ENCODE data around the gene EVI5L. TPM values are rescaled to one million over a fixed set of nuclear protein-coding genes. Genes with fewer than 3 reads are reported as not detected.

The EVI5L gene
- total and polyA plus RNA-seq, 2 of the 4 experiments (the other 2 are of a cell fraction), result 12.7 to 14.6 TPM

DNA sequence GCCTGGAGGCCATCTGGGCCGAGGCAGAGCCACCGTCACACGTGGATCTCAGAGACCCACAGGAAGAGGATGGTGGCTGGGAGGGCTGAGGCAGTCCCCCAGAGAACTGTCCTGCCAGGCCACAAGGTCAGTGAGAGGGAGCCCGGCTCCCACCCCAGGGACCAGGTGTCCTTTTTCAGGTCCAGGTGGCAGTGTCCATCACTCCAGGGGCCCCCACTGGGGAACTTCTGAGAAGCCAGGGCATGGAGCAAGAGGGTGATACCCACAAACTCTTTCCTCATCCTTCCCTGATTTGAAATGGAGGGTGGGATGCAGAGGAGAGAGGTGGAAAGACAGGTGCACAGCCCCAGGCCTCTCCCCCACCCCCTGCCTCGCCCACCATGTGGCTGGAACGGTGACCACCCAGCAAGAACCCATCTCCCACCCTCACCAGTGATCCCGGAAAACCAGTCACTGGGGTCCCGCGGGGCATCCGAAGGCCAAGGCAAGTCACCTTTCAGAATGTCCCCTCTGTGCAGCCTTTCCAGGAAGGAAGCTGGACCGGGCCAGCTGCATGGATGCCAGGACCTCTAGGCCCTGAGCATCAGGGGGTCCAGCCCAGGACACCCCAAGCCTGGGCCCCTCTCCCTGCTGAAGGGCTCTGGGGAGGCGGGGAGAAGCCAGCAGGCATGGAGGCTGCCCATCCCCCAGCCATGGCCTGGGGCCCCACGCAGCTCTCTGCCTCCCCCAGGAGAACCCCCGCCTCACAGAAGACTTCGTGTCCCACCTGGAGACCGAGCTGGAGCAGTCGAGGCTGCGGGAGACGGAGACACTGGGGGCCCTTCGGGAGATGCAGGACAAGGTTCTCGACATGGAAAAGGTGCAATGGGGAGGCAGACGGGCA is 30.1 kb downstream of the EVI5L start:
- no peak for DNase-seq
- no peak overlapping the region for H3K23ac ChIP-seq (ENCODE audit: low read depth, low read length)
- no peak overlapping the region for H3K14ac ChIP-seq (replicated peaks; ENCODE audit: low read depth, low read length)
- H2AFZ ChIP-seq (replicated peaks; ENCODE audit: low read length, poor library complexity), result no peak overlapping the region
- 0 out of 2 replicates have a peak, but pooled peaks cover 7% of the 10 kb centered on the region for H4K20me1 ChIP-seq (ENCODE audit: insufficient read depth, low read length)
- no peak overlapping the region for H2BK120ac ChIP-seq (ENCODE audit: low read depth, low read length)
- ATAC-seq (ENCODE audit: low read depth), result no peak
- no peak overlapping the region for H2BK15ac ChIP-seq (ENCODE audit: low read depth, low read length)
- H4K91ac ChIP-seq (ENCODE audit: insufficient read depth, low read depth, low read length), result no peak overlapping the region
- H3K4me2 ChIP-seq (ENCODE audit: low read depth, low read length), result no peak overlapping the region
- no peaks in the 10 kb centered on the region for H3K79me1 ChIP-seq (ENCODE audit: low read depth in 1 of 2, low read length in 2 of 2)
- WGBS, 2 experiments (ENCODE audit: extremely low coverage in 2 of 2, insufficient read length in 1 of 2), result 91% methylated on average over 8 of the region's 22 CpGs; no CpG with 5 or more reads in 1 of the 2 experiments
- H3K4me1 ChIP-seq (ENCODE audit: control insufficient read depth, insufficient read depth, low read length), result peaks cover 3% of the 10 kb centered on the region; the same call in 1 of the 2 replicates
- no peaks in the 10 kb centered on the region; the same call in 1 of the 2 replicates for H3K27me3 ChIP-seq (ENCODE audit: control insufficient read depth, insufficient read depth, low read length)
- peak overlapping the region; percentile 61 for H2AK9ac ChIP-seq (replicated peaks; ENCODE audit: low read depth, low read length, poor library complexity)
- dilution Hi-C loops (cut with HindIII; ENCODE audit: low sequenced_read_pairs, unreplicated experiment) (no loop called here), in situ Hi-C loops (cut with MboI; ENCODE audit: low sequenced_read_pairs) (no loop called here), intact Hi-C loops (cut with micrococcal nuclease) (no loop called here)
- no peak overlapping the region for H3K27ac ChIP-seq (ENCODE audit: insufficient read depth, low read length)
- no peak overlapping the region for H3K56ac ChIP-seq (ENCODE audit: extremely low read depth, insufficient read depth, low read length)
- H3K4ac ChIP-seq (ENCODE audit: low read depth, low read length), result no peak overlapping the region
- H2AK5ac ChIP-seq (ENCODE audit: low read depth, low read length), result no peak overlapping the region
- no peak overlapping the region for H3K4me3 ChIP-seq (ENCODE audit: insufficient read depth, low read depth, low read length)
- no peaks in the 10 kb centered on the region for H3K9me3 ChIP-seq (ENCODE audit: control insufficient read depth, insufficient read depth, low read length)
- no peak overlapping the region for H3K9ac ChIP-seq (ENCODE audit: low read depth, low read length)
- TF ChIP-seq, protein P1, sequence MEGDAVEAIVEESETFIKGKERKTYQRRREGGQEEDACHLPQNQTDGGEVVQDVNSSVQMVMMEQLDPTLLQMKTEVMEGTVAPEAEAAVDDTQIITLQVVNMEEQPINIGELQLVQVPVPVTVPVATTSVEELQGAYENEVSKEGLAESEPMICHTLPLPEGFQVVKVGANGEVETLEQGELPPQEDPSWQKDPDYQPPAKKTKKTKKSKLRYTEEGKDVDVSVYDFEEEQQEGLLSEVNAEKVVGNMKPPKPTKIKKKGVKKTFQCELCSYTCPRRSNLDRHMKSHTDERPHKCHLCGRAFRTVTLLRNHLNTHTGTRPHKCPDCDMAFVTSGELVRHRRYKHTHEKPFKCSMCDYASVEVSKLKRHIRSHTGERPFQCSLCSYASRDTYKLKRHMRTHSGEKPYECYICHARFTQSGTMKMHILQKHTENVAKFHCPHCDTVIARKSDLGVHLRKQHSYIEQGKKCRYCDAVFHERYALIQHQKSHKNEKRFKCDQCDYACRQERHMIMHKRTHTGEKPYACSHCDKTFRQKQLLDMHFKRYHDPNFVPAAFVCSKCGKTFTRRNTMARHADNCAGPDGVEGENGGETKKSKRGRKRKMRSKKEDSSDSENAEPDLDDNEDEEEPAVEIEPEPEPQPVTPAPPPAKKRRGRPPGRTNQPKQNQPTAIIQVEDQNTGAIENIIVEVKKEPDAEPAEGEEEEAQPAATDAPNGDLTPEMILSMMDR (conservative IDR thresholded peaks at IDR 0.05; ENCODE audit: low read depth, low read length), result no peak
- TF ChIP-seq RCOR1 (IDR thresholded peaks at IDR 0.05; ENCODE audit: insufficient replicate concordance, low read length) (no peak), SMC3 (IDR thresholded peaks at IDR 0.05; ENCODE audit: low read depth, low read length) (no peak), NFE2L2 (IDR thresholded peaks at IDR 0.05; ENCODE audit: low read depth, low read length) (no peak), FOS (IDR thresholded peaks at IDR 0.05; ENCODE audit: low read depth, low read length) (no peak), MXI1 (IDR thresholded peaks at IDR 0.05; ENCODE audit: borderline replicate concordance, low read depth, low read length) (no peak), MAFK (IDR thresholded peaks at IDR 0.05; ENCODE audit: low read depth, low read length) (no peak), RFX5 (IDR thresholded peaks at IDR 0.05; ENCODE audit: low read depth, low read length) (no peak), CHD1 (IDR thresholded peaks at IDR 0.05; ENCODE audit: low read depth, low read length) (no peak), BHLHE40 (IDR thresholded peaks at IDR 0.05; ENCODE audit: low read depth, low read length) (no peak), RAD21 (IDR thresholded peaks at IDR 0.05; ENCODE audit: low read length) (no peak)
- TF ChIP-seq, protein P2, sequence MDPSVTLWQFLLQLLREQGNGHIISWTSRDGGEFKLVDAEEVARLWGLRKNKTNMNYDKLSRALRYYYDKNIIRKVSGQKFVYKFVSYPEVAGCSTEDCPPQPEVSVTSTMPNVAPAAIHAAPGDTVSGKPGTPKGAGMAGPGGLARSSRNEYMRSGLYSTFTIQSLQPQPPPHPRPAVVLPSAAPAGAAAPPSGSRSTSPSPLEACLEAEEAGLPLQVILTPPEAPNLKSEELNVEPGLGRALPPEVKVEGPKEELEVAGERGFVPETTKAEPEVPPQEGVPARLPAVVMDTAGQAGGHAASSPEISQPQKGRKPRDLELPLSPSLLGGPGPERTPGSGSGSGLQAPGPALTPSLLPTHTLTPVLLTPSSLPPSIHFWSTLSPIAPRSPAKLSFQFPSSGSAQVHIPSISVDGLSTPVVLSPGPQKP (IDR thresholded peaks at IDR 0.05; ENCODE audit: borderline replicate concordance, low read depth, low read length), result no peak
- POLR2A ChIA-PET (ENCODE audit: unreplicated experiment), result no interaction called here
- H2BK20ac ChIP-seq (ENCODE audit: low read depth, low read length), result no peak overlapping the region
- no peak overlapping the region for H4K8ac ChIP-seq (ENCODE audit: low read depth in 2 of 2, low read length in 2 of 2)
- H4K5ac ChIP-seq (ENCODE audit: low read depth, low read length), result no peak overlapping the region
- H3K18ac ChIP-seq (ENCODE audit: low read depth, low read length), result no peak overlapping the region
- H3K36me3 ChIP-seq (ENCODE audit: control insufficient read depth, insufficient read depth, low read length), result peaks cover 2% of the 10 kb centered on the region; the same call in 1 of the 2 replicates
- no peak overlapping the region for H2BK5ac ChIP-seq (ENCODE audit: low read depth, low read length, poor library complexity, severe bottlenecking)
- no TSS peak for BruUV-seq (replicated peaks)
- H3K9me1 ChIP-seq (ENCODE audit: insufficient read depth, low read length), result no peaks in the 10 kb centered on the region
- CTCF ChIA-PET, result interaction anchor here (0.7 kb wide), 1 partner anchor 69 kb away, joined by 3 read pairs; no protein-coding TSS in a partner anchor
